ENCODE data around the gene UBE2Q1.

The UBE2Q1 gene

DNA sequence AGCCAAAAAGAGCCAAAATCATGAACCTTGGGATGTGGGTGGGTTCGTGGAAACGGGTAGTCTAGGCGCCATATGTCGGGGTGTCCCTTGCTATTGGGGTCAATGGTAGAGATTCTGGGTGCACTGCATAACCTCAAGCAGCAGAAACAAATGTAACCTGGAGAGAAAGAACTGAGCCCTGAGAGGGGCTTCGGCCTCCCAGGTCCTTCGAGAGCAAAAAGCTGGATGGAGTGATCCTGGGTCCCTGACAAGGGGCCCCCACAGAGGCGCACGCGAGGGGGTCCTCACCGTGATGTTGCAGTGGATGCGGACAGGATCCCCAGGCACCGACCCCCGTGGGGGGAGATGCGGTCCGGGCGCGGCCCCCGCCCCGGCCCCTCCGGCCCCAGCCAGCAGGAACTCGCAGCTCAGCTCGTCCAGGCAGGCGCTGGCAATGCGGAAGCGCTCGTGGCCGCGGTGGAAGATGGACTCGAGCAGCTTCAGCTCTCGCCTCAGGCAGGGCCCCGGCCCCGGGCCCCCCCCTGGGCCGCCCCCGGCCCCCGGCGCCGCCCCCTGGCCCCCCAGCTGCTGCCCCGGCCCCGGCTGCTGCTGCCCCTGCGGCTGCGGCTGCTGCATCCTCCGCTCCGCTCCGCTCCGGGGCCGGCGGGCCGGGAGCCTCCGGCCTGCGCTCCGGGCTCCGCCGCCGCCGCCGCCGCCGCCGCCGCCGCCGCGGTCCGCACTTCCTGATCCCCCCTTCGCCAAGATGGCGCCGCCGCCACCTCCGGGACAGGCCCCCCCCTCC is at the start of gene UBE2Q1:
Gene UBE2Q1 (minus strand): TSS at position 724 of the 781 bp plus-strand sequence. CDS start 109 bp downstream, at position 615.
- DNase-seq = peak; percentile 21

DNA sequence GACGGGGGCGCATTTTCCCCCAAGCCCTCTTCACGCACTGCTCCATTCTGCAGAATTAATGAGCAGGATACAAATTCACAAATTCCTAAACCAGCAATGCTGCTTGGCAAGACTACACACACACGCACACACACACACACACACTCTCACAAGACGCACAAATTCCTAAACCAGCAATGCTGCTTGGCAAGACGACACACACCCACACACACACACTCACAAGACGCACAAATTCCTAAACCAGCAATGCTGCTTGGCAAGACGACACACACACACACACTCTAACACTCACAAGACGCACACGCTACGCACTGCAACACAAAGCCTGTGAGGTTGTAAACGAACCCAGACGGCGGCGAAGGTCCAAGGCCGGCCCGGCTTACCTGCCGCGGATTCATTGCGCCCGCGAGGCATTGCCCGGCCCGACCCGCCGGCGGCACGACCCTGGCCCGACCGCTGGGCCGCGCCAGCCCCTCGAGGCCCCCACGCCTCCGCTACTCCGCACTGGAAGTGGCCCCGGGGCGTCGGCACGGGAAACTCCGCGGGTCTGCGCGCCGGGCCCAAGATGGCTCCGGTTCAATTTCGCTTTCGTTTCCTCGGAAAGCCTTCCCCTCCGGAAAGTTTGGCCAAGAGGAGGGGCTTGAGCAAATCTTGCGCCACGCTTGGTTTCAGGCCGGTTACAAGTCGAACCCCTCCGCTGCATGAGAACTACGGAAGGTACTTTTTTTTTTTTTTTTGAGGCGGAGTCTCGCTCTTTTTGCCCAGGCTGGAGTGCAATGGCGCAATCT is 49.3 kb upstream of the UBE2Q1 start, which contains the start of gene ADAR:
Gene ADAR (minus strand): TSS at position 578 of the 788 bp plus-strand sequence. CDS start 180 bp downstream, at position 398.
- peak; percentile 94 for DNase-seq

DNA sequence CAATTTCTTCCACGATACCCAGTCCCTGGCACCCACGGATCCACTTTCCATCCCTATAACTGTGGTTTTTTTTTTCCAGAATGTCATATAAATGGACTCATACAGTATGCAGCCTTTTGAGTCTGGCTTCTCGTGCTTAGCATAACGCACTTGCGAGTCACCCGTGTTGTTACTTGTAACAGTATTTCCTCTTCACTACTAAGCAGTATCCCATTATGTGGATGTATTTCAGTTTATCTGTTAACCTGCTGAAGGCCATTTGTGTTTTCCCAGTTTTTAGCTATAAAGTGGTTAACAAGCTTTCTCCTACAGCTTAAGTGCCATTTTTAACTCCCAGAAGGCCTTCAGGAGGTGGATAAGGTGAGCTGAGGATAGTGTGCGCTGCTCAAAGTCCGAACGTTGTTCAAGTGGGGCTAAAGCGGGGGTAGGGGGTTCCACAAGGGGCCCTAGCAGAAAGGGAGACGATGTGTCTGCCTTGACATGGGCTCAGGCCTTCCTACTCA is 48.7 kb upstream of the UBE2Q1 start:
- no peak for DNase-seq

DNA sequence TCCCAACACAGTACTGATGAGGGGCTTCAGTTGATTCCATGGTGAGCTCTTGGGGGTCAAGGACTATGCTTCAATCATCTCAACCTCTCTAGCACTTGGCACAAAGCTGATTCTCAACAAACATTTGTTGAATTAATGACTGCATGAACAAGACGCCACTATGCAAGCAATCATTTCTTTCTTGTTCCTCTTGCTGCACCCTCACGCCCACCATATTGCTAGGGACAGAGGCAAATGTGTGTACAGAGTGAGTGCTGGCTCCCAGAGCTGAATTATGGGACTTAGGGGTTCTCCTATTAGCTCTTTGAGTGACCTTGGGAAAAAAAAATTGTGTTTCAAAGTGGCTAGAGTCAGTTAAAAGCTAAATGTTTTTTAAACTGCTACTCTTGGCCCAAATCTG is 47.1 kb upstream of the UBE2Q1 start:
- no peak for DNase-seq

DNA sequence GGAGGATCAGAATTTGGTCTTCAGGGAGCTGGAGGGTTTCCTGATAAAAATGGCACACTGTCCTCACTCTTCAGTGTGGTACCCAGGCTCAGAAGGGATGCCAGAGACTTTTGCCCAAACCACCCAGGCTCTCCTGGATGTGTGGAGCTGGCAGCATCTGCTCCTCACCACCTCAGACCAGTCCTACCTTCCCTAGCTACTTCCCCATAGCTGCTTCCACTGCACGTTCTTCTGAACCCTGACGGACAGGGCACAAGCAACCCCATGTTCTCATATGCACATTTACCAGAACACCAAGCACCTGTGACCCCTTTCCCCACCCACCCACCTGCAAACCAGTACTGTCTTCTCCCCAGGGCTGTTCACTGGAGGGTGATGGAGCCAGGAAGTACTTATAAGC is 44.9 kb upstream of the UBE2Q1 start:
- no peak for DNase-seq

DNA sequence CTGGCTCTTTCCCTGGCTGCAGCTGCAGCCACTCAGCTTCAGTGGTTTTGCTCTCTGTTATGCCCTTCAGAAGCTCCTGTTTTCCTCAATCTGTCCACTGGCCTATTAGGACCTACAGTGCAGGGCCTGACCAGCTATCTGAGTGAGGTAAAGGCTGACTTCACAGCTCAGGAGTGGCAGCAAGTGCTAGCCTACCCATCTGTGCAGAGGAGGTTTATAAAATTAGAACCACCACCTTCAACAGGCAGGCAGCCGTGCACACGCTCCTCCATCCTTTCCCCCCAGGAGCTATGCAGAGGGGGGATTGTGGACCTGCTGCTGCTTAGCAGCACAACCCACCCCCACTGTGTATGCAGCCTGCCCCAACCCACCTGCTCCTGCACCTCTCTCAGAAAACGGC is 41.2 kb upstream of the UBE2Q1 start:
- DNase-seq = no peak

DNA sequence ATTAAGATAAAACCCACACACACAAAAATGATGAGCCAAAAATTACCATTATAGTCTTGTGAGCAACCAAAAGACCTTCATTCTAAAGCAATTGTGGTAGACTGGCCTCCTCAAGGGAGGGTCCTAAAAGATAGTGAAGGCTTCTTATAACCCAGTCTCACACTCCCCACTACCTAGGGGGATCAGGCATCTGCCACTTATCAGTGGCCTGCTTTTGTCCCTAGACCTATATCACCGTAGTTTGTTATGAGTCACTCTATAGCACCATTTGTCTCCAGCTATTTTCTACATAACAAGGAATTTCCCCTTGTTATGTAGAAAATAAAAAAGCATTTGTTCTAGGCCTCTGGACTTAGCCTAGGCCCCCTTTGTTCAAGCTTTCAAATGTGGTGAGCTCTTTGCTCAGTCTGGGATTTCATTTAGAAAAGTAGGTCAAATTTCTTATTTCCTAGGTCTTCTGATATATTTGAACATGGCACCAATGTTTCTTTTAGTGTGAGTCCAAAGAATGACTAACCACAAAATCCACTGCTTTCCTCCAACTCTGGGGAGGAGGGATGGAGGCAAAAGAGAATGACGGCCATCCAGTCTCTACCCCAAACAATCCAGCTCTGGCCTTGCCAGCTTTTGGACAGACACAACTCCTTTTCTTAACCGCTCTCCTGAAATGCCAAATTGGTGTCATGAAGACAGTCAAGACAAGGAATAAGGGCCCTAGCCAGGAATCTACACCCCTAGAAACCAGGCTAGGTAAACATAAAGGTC is 40.6 kb upstream of the UBE2Q1 start:
- no peak for DNase-seq

DNA sequence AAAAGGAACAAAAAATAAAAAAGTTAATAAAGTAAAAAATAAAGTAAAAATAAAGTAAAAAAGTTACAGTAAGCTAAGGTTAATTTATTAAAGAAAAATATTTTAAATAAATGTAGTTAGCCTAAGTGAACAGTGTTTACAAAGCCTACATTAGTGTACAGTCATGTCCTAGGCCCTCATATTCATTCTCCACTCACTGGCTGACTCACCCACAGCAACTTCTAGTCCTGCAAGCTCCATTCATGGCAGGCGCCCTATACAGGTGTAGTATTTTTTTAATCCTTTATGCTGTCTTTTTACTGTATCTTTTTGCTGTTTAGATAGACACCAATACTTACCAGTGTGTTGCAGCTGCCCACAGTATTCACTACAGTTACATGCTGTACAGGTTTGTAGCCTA is 37.2 kb upstream of the UBE2Q1 start:
- no peak for DNase-seq

DNA sequence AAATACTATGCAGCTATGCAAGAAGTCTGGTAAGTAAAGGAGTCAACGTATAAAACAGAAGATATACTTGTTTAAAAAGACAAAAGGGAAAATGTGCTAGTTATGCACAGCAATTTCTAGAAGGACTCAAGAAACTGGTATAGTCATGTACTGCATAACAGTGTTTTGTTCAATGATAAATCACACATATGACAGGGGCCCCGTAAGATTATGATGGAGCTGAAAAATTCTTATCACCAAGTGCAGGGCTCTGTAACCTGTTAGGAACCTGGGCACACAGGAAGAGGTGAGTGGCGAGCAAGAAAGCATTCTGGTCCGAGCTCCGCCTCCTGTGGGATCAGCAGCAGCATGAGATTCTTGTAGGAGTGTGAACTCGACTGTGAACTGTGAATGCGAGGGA is 36.3 kb upstream of the UBE2Q1 start:
- no peak for DNase-seq

DNA sequence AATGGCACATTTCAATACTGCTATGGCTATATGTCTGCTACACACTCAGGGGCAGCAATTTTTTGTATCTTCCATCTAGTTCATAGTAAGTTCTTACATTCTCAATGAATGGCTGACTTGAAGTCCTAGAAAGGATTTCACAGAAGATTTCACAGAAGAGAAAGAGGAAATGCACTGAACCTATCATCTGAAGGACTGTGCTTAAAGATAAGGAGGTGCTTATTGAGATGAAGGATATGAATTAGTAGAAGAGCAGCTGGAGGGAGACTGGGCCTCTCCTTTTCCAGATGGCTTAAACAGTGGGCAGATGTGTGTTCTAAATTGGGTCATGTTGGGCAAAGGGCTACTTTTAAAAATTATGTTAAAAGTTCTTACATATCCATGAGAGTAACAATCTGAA is 34.9 kb upstream of the UBE2Q1 start:
- DNase-seq = no peak

DNA sequence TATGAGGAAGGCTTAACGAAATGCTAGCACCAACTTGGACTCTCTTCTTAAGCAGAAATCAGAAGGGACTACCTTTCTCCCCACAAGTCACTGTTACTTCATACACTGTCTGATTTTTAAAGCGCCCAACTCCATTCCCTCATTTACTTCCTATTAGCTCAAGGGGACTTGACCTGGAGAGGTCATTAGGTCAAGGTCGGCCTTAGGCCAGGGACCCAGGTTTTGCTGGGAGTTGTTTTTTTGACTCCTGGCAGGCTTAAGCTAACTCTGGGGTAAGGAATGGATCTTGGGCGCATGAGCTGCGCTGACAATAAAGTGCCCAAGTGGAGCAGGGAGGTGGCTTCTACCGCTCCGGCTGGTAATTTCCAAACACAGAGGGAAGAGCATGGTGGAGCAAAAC is 32.7 kb upstream of the UBE2Q1 start:
- DNase-seq = no peak

DNA sequence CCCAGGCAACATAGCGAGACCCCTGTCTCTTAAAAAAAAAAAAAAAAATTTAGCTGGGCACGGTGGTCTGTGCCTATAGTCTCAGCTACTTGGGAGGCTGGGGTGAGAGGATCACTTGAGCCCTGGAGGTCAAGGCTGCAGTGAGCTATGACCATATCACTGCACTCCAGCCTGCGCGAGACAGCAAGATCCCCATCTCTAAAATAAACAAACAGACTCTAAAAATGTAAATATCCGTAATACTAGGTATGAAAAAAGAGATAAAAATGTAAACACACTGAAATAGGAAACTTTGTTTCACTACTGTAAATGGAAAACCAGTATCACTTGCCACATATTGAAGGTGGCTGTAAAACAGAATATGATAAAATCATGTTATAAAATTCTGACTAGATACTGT is 32.3 kb upstream of the UBE2Q1 start:
- DNase-seq = no peak

DNA sequence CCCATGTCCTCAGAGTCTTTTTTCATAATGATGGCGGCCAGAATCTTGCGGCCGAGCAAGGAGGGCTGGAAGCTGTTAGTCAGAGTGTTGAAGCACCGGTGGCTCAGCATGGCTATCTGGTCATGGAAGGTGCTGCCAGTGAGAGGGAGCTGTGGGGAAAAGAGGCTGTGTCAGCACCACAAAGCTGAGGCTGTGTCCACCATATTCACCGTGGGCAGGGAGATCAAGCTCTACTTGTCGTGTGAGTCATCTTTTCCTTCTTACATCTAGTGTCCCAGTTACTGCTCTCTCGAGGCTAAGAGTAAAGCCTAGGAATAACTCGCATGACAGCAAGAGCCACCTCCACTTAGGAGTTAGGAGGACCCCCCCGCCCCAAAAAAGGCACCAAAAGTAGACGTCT is 31.3 kb upstream of the UBE2Q1 start:
- DNase-seq = no peak

DNA sequence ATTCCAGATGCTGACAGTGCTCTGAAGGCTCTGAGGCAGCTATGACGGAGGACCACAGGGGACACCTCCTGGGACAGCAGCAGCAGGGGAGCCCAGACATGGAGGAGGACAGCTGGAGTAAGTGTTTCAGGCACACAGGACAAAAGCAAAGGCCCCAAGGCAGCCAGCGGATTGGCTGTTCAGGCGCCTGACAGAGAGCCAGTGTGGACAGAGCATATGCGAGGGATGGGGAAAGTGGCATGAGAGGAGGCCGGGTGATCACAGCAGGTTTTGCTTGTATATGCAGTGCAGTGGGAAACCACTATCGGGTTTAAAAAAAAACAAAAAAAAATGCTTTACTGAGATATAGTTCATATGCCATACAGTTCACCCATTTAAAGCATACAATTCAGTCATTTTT is 28.2 kb upstream of the UBE2Q1 start:
- DNase-seq = no peak

DNA sequence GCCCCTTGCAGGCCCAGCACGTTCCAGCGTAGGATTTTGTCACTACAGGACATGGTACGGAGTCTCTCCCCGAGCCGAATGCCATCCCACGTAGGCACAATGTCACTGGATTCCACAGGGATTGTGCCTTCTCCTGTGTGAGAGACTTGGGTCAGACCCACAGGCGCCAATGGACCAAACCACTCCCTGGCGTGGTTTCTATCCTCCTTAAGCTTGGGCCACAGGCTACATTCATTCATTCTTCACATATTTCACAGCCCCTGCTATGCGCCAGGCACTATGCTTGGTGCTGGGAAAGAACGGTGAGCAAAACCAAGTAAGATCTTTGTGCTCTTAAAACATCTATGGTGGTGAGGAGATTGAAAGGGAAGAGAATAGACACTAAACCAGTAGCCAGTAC is 27.8 kb upstream of the UBE2Q1 start:
- no peak for DNase-seq

DNA sequence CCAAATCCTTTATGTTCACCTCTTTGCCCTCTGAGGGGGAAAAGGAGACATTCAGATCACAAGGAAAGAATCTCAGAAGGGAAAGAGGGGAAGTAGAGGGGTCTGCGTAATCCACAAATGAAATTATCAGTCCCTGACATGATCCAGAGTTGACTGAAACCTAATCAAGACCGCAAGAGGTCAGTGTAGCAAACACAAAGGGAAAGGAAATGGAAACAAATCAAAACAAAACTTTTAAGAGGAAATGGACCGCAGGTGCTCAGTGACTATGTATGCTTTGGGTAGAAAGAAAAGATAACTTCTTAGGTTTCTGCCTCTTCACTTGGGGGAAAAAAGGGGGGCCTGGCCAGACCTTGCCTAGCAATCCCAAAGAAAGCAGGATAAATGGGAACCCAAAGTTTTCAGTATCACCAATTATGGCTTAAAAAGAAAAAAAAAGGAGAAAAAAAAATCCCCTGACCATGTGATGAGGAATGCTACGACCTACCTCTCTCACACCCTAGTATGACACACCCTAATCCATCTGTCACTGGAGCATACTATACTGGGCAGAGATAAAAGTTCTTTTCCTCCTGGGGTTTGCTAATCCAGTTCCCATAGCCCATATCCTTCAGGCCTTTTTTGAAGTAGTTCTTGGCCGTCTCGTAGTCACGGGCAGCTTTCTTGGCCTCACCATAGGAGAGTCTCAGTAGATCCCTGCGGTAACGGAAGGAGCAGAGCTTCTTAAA is 26.0 kb upstream of the UBE2Q1 start:
- no peak for DNase-seq

DNA sequence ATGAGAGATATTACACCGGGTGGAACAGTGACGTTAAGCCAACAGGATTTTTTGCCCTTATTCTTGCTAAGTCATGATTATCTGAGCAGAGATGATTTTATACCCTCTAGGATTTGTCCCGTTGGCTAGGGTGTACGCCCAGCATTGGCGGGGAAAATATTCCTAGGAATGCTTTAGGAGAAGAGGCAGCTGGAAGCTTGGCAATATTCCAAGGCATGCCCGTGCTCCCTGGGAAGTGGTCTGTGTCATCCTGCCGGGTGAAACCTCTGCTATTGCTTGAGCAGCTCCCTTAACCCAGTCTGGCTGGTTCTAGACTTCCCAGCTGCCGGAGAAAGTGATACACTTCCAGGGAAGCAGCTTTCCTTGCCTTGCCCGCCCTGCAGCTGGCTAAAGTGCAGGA is 25.3 kb upstream of the UBE2Q1 start:
- DNase-seq = no peak

DNA sequence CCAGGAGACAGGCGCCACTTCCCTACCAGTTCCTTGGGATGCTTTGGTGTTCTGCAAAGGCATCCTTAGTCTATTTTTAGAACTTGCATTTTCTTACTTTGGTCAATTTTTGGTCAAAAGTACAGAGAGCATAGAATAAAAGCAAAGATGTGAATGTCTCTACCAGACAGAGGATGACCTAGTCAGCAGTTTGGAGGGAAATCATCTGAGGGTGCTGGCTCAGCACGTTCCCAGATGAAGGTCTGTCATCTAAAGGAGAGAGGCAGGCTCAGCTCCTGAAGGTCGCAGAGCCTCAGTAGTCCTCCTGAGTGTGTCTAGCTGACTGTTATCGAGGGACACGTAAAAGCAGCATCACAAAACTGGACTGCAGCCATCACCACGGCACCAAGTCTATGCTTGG is 24.4 kb upstream of the UBE2Q1 start:
- DNase-seq = no peak

DNA sequence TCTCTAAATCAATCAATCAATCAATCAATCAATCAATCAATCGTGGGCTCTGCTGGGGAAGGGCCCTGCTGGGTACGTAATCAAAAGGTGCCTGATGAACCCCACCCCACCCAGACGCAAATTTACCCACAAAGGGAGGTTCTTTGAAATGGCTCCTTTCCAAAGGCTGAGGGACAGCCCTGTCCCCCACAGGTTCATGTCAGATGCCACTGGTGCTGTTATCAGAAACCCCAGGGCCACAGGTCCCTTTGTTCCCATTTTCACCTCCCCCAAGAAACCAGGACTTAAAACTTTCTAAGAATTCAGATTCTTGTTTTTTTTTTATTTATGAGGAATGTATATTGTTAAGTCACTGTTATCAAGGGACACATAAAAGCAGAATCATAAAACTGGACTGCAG is 23.3 kb upstream of the UBE2Q1 start:
- no peak for DNase-seq

DNA sequence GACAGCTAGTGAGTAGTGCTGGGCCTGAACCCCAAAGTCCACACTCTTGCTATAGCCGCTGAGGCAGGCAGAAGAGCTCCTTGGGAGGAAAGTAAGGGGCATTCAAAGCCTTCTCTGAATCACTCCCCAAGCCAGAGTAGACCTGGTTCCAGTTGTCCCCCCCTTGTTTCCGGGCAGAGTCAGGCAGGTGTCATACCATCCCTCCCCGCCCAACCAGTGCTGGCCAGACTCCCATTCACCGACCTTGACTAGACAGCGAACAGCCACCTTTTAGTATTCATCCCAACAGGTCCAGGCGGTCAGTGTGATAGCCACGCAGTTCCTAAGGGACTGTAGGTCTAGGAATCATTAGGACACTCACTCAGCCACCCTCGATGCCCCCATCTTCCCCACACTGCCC is 20.9 kb upstream of the UBE2Q1 start:
- no peak for DNase-seq

DNA sequence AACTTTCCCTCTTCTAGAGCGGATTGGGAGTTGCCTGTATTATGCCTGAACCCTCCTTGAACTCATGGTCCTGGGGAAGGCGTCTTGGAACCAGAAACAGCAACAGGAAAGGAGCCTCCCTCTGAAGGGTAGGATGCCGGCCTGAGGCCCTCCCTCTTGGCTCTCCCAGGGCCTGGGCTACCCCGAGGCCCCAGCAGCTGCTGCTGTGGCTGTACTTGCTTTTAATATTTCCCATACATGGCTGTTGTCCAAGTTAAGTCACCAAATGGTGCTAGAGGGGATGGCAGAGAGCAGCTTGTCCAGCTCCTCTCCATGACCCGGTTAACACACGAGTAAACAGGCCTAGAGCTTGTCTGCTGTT is 19.6 kb upstream of the UBE2Q1 start:
- DNase-seq = no peak

DNA sequence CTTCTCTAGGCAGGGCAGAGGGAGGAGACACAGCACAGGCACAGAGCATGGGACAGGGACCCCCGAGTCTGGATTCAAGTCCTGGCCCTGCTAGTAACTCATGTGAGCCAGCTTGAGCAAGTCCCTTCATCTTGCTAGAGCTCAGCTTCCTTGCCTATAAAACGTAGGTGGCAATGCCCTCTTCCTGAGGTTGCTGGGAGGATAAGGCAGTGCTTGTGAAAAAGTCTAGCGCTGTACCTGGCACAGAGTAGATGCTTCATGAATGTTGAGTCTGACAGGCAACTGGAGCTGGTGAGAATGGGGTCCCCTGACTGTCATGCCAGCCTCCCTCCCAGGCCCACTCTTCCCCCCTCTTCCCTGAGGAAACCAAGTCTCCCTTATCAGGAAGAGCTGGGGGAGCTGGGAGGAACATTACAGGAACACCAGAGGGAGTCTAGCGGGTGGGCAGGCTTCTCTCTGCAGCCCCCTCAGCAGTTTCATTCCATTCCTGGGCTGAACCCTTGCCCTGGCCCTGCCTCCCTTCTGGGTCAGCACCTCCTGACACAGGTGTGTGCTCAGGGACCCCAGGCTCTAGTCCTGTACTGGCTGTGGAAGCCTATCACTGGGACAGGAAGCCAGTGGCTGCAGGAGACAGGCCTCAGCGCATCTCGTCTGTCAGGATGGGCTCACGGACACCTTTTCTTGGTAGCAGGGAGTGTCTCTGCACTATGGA is 19.0 kb upstream of the UBE2Q1 start:
- no peak for DNase-seq
